Natural killer cell (primary cell): Measurements from ENCODE around the gene GRM7. TPM values are rescaled to one million over a fixed set of nuclear protein-coding genes. Genes with fewer than 3 reads are reported as not detected.

Experiments used
- ATAC-seq, 3 donors: fragments of 150-1000 bp in 2 of 3; fragments of 200-7000 bp in 1 of 3; cut with Tn5 transposase; 1 replicate in 1 of 3; 2 replicates in 2 of 3; pipeline ENCODE4 v1.10.0; 2021; ENCODE audit warnings: mild to moderate bottlenecking in 2 of 3, moderate library complexity in 2 of 3
- DNase-seq, 2 donors: peaks; one replicate each; pipeline versions ENCODE4 v3.0.0 to v3.0.0-alpha.2; 2013 to 2021; ENCODE audit warnings: mixed read lengths in 1 of 2
- H3K27ac ChIP-seq: one replicate; pipeline ENCODE4 v1.5.1; 2013; ENCODE audit warnings: mild to moderate bottlenecking, low read length
- H3K27me3 ChIP-seq: one replicate; pipeline ENCODE4 v1.6.1; 2013; ENCODE audit warnings: low read length; ENCODE audit not compliant: control insufficient read depth, insufficient read depth
- H3K36me3 ChIP-seq: one replicate; pipeline ENCODE4 v1.6.1; 2013; ENCODE audit warnings: low read length; ENCODE audit not compliant: control insufficient read depth, insufficient read depth
- H3K4me1 ChIP-seq: one replicate; pipeline ENCODE4 v1.6.1; 2013; ENCODE audit warnings: low read length; ENCODE audit not compliant: control insufficient read depth, insufficient read depth
- H3K4me3 ChIP-seq: one replicate; pipeline ENCODE4 v1.5.1; 2013; ENCODE audit warnings: low read length
- H3K9me3 ChIP-seq: one replicate; pipeline ENCODE4 v1.6.1; 2013; ENCODE audit warnings: low read length; ENCODE audit not compliant: control insufficient read depth, insufficient read depth
- H3K27ac Mint-ChIP-seq, 2 donors: one replicate each; pipeline ENCODE4 v1.8.0; 2022; ENCODE audit warnings: mild to moderate bottlenecking in 2 of 2, mixed read lengths in 2 of 2, moderate library complexity in 1 of 2
- H3K27me3 Mint-ChIP-seq, 2 donors: one replicate each; pipeline ENCODE4 v1.8.0; 2022; ENCODE audit warnings: low read depth in 2 of 2, mixed read lengths in 2 of 2
- H3K36me3 Mint-ChIP-seq: one replicate; pipeline ENCODE4 v1.8.0; 2022; ENCODE audit warnings: mixed read lengths
- H3K4me1 Mint-ChIP-seq, 2 donors: one replicate each; pipeline ENCODE4 v1.8.0; 2022; ENCODE audit warnings: mixed read lengths in 2 of 2
- H3K4me3 Mint-ChIP-seq: one replicate; pipeline ENCODE4 v1.8.0; 2022; ENCODE audit warnings: mild to moderate bottlenecking, moderate library complexity, mixed read lengths
- H3K9me3 Mint-ChIP-seq, 2 donors: one replicate each; pipeline ENCODE4 v1.8.0; 2022; ENCODE audit warnings: mixed read lengths in 2 of 2
- CTCF ChIP-seq: fragments of 200-600 bp; IDR thresholded peaks from one replicate; pipeline ENCODE4 v1.8.0; 2022; ENCODE audit warnings: antibody characterized with exemption
- WGBS: methylation state at CpG from one replicate; pipeline ENCODE4 v1.1.7; 2013; ENCODE audit warnings: missing lambda C conversion rate; ENCODE audit not compliant: insufficient coverage; 5-methylcytosine and 5-hydroxymethylcytosine counted together
- intact Hi-C: fragments of 100-400 bp; cut with micrococcal nuclease; formaldehyde crosslinking; loops from one replicate; pipeline ENCODE4 v1.14.2; 2022
- total RNA-seq, 4 donors: library from RNA; stranded (reverse); fragments of 120-200 nt in 1 of 4; gene quantifications; one replicate each; pipeline versions ENCODE4 v1.2.3 to v1.2.4, GENCODE V29; 2013 to 2022

The GRM7 gene
- total RNA-seq, 3 donors from 2014 or later (not counting 1 experiment from before 2014, with no cell fraction given): not detected

GRCh38 chr3:7565574-7565973 lies 704.7 kb downstream of the GRM7 start:
- no peak overlapping the region for H3K4me3 Mint-ChIP-seq
- 90% methylated on average over 2 of the region's 2 CpGs for WGBS
- ATAC-seq: no peak

GRCh38 chr3:7567160-7567559 lies 706.2 kb downstream of the GRM7 start:
- no peak overlapping the region for H3K27ac ChIP-seq
- no peak for ATAC-seq

More at GRCh38 chr3:7565574-7565973, 704.7 kb downstream of the GRM7 start:
- no peak for TF ChIP-seq CTCF
- Histone ChIP-seq H3K9me3 (no peaks in the 10 kb centered on the region), H3K36me3 (no peaks in the 10 kb centered on the region), H3K27me3 (no peaks in the 10 kb centered on the region), H3K27ac (no peak overlapping the region), H3K4me1 (no peaks in the 10 kb centered on the region), H3K4me3 (no peak overlapping the region)
- Mint-ChIP-seq H3K27ac (no peak overlapping the region), H3K4me1 (no peaks in the 10 kb centered on the region), H3K36me3 (no peaks in the 10 kb centered on the region), H3K9me3 (peaks cover 0 to 7% of the 10 kb centered on the region in 2 donors), H3K27me3 (no peaks in the 10 kb centered on the region)
- intact Hi-C loops: no loop called here
- no peak for DNase-seq

GRCh38 chr3:7568526-7569184 lies 707.7 kb downstream of the GRM7 start:
- Histone ChIP-seq H3K27me3 (no peaks in the 10 kb centered on the region), H3K4me1 (no peaks in the 10 kb centered on the region), H3K36me3 (no peaks in the 10 kb centered on the region), H3K4me3 (no peak overlapping the region), H3K27ac (no peak overlapping the region), H3K9me3 (no peaks in the 10 kb centered on the region)
- Mint-ChIP-seq H3K4me3 (no peak overlapping the region), H3K4me1 (no peaks in the 10 kb centered on the region), H3K36me3 (no peaks in the 10 kb centered on the region), H3K27me3 (peaks cover 0 to 4% of the 10 kb centered on the region in 2 donors), H3K27ac (no peak overlapping the region), H3K9me3 (peaks cover 4 to 9% of the 10 kb centered on the region in 2 donors)
- WGBS: 93% methylated on average over 34 of the region's 34 CpGs
- no peak for TF ChIP-seq CTCF
- intact Hi-C loops: no loop called here
- DNase-seq (no peak), ATAC-seq (no peak)

More at GRCh38 chr3:7567160-7567559, 706.2 kb downstream of the GRM7 start:
- Histone ChIP-seq H3K4me3 (no peak overlapping the region), H3K9me3 (no peaks in the 10 kb centered on the region), H3K4me1 (no peaks in the 10 kb centered on the region), H3K36me3 (no peaks in the 10 kb centered on the region), H3K27me3 (no peaks in the 10 kb centered on the region)
- intact Hi-C loops: no loop called here
- DNase-seq: no peak
- Mint-ChIP-seq H3K4me3 (no peak overlapping the region), H3K27me3 (peaks cover 0 to 4% of the 10 kb centered on the region in 2 donors), H3K27ac (no peak overlapping the region), H3K36me3 (no peaks in the 10 kb centered on the region), H3K4me1 (no peaks in the 10 kb centered on the region), H3K9me3 (peaks cover 4 to 9% of the 10 kb centered on the region in 2 donors)
- no peak for TF ChIP-seq CTCF

- Mint-ChIP-seq H3K36me3 (no peaks in the 10 kb centered on the region), H3K4me3 (no peak overlapping the region), H3K27ac (no peak overlapping the region), H3K4me1 (no peaks in the 10 kb centered on the region), H3K9me3 (peaks cover 4 to 10% of the 10 kb centered on the region in 2 donors), H3K27me3 (peaks cover 0 to 4% of the 10 kb centered on the region in 2 donors)
- no peaks in the 10 kb centered on the region for H3K4me1 ChIP-seq
- no peak overlapping the region for H3K27ac ChIP-seq
- no peak for TF ChIP-seq CTCF
- no peak overlapping the region for H3K4me3 ChIP-seq
- DNase-seq (no peak), ATAC-seq (no peak)
- no peaks in the 10 kb centered on the region for H3K36me3 ChIP-seq
- 93% methylated on average over 2 of the region's 2 CpGs for WGBS
- H3K9me3 ChIP-seq: no peaks in the 10 kb centered on the region
- intact Hi-C loops: no loop called here
- H3K27me3 ChIP-seq: no peaks in the 10 kb centered on the region
These were observed 712.4 kb downstream of the GRM7 start for GRCh38 chr3:7573330-7573729.
